DND-41 (cell line): ENCODE data around the gene NPIPB8.
"Not testable (repeated sequence)": the region's sequence is repeated elsewhere in the genome, so short reads cannot be mapped to it uniquely, and the experiment has no call there.

Experiments
- ATAC-seq: fragments of 200-7000 bp; cut with Tn5 transposase; 3 replicates; pipeline ENCODE4 v1.9.1; 2021; ENCODE audit warnings: low read depth; ENCODE audit not compliant: insufficient read depth
- DNase-seq: peaks from one replicate; pipeline ENCODE4 v3.0.0-alpha.2; 2020
- H2AFZ ChIP-seq: 2 replicates; pipeline ENCODE4 v1.6.0; 2012; ENCODE audit warnings: low read depth, low read length
- H3K27ac ChIP-seq: 2 replicates; pipeline ENCODE4 v1.5.1; 2012; ENCODE audit warnings: low read length, inconsistent platforms
- H3K27me3 ChIP-seq: fragments of 200-600 bp; sonication (generic); 2 replicates; pipeline ENCODE4 v1.6.0; 2012; ENCODE audit warnings: low read length, mild to moderate bottlenecking, inconsistent platforms; ENCODE audit not compliant: insufficient read depth, poor library complexity
- H3K36me3 ChIP-seq: 2 replicates; pipeline ENCODE4 v1.5.1; 2012; ENCODE audit warnings: low read length, inconsistent platforms; ENCODE audit not compliant: insufficient read depth
- H3K4me1 ChIP-seq: 2 replicates; pipeline ENCODE4 v1.5.1; 2012; ENCODE audit warnings: mild to moderate bottlenecking, low read length; ENCODE audit not compliant: insufficient read depth
- H3K4me2 ChIP-seq: 2 replicates; pipeline ENCODE4 v1.6.0; 2012; ENCODE audit warnings: mild to moderate bottlenecking, moderate library complexity, low read length, inconsistent platforms; ENCODE audit not compliant: insufficient read depth
- H3K4me3 ChIP-seq, 2 experiments: fragments of 200-600 bp in 1 of 2; shearing (Covaris generic) in 1 of 2; 2 replicates each; pipeline ENCODE4 v1.5.1; 2012 to 2016; ENCODE audit warnings: inconsistent platforms in 2 of 2, low read length in 2 of 2, mild to moderate bottlenecking in 2 of 2, low read depth in 1 of 2, moderate library complexity in 1 of 2
- H3K79me2 ChIP-seq: 2 replicates; pipeline ENCODE4 v1.6.0; 2012; ENCODE audit warnings: low read length, inconsistent platforms; ENCODE audit not compliant: insufficient read depth
- H3K9ac ChIP-seq: 2 replicates; pipeline ENCODE4 v1.6.0; 2012; ENCODE audit warnings: low read depth, mild to moderate bottlenecking, inconsistent platforms, low read length, moderate library complexity
- H3K9me3 ChIP-seq: 2 replicates; pipeline ENCODE4 v1.5.1; 2012; ENCODE audit warnings: low read length, moderate library complexity, mild to moderate bottlenecking, inconsistent platforms; ENCODE audit not compliant: insufficient read depth, severe bottlenecking
- H4K20me1 ChIP-seq: 2 replicates; pipeline ENCODE4 v1.6.0; 2012; ENCODE audit warnings: low read length; ENCODE audit not compliant: insufficient read depth
- EZH2 ChIP-seq: IDR thresholded peaks from 3 replicates; pipeline ENCODE4 v1.6.1; 2012; ENCODE audit warnings: borderline replicate concordance, low read depth, mild to moderate bottlenecking, moderate library complexity, low read length, inconsistent platforms; ENCODE audit not compliant: severe bottlenecking
- TF ChIP-seq, protein P1 (sequence below): IDR thresholded peaks from 2 replicates; pipeline ENCODE4 v1.5.1; 2012; ENCODE audit warnings: borderline replicate concordance, low read length, moderate library complexity, mild to moderate bottlenecking; ENCODE audit not compliant: poor library complexity, severe bottlenecking; ENCODE audit errors: extremely low read depth

NPIPB8 gene

GRCh38 chr16:28617874-28618273 is 20.0 kb upstream of the NPIPB8 start:
- DNase-seq (no peak), ATAC-seq (no peak)
- Histone ChIP-seq H4K20me1 (no peaks in the 10 kb centered on the region), H3K79me2 (no peaks in the 10 kb centered on the region), H3K27me3 (no peaks in the 10 kb centered on the region), H3K9ac (no peak overlapping the region), H3K4me2 (no peak overlapping the region), H2AFZ (no peak overlapping the region), H3K4me3 (no peak overlapping the region), H3K36me3 (no peaks in the 10 kb centered on the region), H3K4me1 (no peaks in the 10 kb centered on the region), H3K27ac (no peak overlapping the region), H3K9me3 (no peaks in the 10 kb centered on the region)
- no peak for TF ChIP-seq EZH2
- TF ChIP-seq, protein P1, sequence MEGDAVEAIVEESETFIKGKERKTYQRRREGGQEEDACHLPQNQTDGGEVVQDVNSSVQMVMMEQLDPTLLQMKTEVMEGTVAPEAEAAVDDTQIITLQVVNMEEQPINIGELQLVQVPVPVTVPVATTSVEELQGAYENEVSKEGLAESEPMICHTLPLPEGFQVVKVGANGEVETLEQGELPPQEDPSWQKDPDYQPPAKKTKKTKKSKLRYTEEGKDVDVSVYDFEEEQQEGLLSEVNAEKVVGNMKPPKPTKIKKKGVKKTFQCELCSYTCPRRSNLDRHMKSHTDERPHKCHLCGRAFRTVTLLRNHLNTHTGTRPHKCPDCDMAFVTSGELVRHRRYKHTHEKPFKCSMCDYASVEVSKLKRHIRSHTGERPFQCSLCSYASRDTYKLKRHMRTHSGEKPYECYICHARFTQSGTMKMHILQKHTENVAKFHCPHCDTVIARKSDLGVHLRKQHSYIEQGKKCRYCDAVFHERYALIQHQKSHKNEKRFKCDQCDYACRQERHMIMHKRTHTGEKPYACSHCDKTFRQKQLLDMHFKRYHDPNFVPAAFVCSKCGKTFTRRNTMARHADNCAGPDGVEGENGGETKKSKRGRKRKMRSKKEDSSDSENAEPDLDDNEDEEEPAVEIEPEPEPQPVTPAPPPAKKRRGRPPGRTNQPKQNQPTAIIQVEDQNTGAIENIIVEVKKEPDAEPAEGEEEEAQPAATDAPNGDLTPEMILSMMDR = no peak

DNA sequence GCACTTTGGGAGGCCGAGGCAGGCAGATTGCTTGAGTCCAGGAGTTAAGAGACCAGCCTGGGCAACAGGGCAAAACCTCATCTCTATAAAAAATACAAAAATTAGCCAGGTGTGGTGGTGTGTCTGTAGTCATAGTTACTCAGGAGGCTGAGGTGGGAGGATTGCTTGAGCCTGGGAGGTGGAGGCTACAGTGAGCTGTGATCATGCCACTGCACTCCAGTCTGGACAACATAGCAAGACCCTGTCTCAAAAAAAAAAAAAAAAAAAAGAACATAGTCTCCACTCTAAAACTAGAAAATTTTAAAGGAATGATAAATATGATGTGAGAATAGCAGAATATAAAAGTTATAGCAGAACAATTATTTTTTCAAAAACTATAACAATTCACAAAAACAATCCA is 17.5 kb upstream of the NPIPB8 start:
- ATAC-seq, H3K9ac ChIP-seq, H3K27ac ChIP-seq, H3K4me1 ChIP-seq, H3K79me2 ChIP-seq, H4K20me1 ChIP-seq, H3K4me3 ChIP-seq, H3K36me3 ChIP-seq, DNase-seq, H3K27me3 ChIP-seq, H3K4me2 ChIP-seq, H3K9me3 ChIP-seq, H2AFZ ChIP-seq: not testable (repeated sequence)

DNA sequence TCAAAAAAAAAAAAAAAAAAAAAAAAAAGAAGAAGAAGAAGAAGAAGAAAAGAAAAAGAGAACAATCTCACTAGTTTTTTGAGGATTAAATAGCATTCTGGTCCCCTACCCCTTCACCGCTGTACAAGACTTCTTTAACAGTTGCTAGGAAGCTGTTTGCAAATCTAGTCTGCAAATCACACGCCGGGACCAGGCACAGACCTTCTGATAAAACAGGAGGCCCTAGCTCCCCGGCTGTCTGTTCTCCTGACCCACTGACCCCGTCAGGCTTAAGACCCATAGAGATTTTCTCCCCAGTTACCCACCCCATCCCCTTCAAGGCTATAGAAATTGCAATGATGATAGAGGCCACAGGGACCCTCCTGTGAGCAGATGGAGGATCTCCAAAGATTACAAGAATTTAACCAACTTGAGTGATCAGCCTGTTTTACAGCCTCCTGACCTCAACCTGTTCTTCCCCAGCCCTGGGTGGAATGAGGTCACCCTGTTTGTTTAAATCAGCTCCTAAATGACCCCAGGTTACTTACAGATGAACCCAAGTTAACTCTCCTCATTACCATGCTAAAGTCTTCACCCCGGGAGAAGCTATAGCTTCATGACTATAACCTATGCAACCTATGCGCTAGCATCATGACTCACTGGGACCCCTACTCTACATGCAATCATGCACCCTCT is 16.2 kb upstream of the NPIPB8 start:
- ATAC-seq = no peak
- Histone ChIP-seq H3K4me3 (no peak overlapping the region), H3K9me3 (no peaks in the 10 kb centered on the region), H3K4me2 (no peak overlapping the region), H3K27ac (no peak overlapping the region), H3K4me1 (no peaks in the 10 kb centered on the region), H3K36me3 (no peaks in the 10 kb centered on the region), H3K27me3 (no peaks in the 10 kb centered on the region), H3K9ac (no peak overlapping the region), H2AFZ (no peak overlapping the region), H3K79me2 (no peaks in the 10 kb centered on the region), H4K20me1 (no peaks in the 10 kb centered on the region)
- TF ChIP-seq, protein P1 = no peak
- no peak for TF ChIP-seq EZH2
- DNase-seq = no peak

DNA sequence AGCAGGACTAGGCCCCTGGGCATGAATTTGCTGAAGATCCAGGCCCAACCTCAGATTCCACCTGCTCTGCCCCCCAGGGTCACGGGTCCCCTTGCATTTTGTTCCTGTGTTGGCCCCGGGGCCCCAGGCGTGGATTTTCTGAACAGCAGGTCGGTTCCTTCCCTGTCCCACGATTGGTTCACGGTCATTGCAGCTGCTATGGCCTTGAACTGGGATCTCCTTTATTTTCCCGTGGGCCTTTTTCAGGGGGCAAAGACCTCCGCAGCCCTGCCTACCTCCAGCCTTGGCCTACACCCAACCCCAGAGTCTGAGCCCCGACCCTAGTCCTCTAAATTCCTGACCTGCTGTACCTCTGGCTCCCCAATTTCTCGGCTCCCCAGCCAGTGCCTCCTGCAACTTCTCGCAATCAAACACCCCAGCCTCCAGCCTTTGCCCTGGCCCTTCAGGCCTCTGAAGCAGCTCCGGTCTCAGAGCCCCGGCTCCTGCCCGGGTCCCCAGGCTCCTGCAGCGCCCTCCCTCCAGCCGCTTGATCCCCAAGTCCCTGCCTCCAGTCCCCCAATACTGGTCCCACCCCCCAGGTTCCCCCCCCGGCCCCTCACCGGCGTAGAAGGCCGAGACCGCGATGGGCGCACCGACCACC is 15.2 kb upstream of the NPIPB8 start:
- not testable (repeated sequence) for H2AFZ ChIP-seq, DNase-seq, H3K9me3 ChIP-seq, H3K4me2 ChIP-seq, H3K9ac ChIP-seq, H3K27me3 ChIP-seq, H3K4me1 ChIP-seq, H3K27ac ChIP-seq, H3K4me3 ChIP-seq, ATAC-seq, H4K20me1 ChIP-seq, H3K36me3 ChIP-seq, H3K79me2 ChIP-seq
